GM12872 (cell line): ENCODE measurements around the gene FAHD1.

Source experiments
- CTCF ChIP-seq: IDR thresholded peaks from 3 replicates; pipeline ENCODE4 v1.5.1; 2011; ENCODE audit warnings: low read depth, mild to moderate bottlenecking, low read length, moderate library complexity; ENCODE audit not compliant: insufficient read depth

FAHD1 gene

DNA sequence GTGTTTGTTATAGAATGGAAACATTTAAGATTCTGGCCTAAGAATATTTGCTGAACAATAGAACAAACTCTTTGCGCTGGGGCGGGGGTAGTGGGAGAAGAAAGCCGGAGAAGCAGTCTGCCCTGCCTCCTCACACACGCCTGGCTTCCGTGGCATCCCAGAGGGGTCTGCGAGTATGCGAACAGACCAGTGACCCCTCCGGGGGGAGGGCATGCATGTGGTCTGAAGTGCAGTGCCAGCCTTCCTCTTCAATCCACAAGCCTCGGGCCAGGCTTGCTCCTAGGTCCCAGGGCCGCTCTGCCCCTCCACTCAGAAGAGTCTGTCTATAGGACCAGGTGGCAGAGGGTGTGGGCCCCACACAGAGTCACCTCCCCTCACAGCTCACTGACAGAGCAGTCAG, 19.4 kb upstream of the FAHD1 start:
- TF ChIP-seq CTCF = no peak

DNA sequence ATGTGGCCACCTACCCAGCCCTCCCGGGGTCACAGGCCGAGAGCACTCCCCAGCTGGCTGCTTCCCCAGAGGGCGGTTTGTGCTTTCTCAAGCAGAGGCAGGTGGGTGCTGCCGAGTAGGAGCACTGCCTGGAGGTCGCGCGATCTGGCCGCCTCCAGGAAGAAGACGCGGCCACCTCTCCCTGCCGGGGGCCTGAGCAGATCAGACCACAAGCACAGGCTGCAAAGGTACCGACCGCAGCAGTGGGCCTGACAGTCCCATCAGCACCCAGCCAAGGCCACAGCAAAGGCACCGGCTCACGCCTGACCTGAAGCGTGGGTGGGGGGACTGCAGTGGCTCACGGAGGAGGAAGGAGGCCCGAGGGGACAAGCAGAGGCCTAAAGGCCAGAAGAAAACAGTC, 18.3 kb upstream of the FAHD1 start:
- TF ChIP-seq CTCF = no peak

DNA sequence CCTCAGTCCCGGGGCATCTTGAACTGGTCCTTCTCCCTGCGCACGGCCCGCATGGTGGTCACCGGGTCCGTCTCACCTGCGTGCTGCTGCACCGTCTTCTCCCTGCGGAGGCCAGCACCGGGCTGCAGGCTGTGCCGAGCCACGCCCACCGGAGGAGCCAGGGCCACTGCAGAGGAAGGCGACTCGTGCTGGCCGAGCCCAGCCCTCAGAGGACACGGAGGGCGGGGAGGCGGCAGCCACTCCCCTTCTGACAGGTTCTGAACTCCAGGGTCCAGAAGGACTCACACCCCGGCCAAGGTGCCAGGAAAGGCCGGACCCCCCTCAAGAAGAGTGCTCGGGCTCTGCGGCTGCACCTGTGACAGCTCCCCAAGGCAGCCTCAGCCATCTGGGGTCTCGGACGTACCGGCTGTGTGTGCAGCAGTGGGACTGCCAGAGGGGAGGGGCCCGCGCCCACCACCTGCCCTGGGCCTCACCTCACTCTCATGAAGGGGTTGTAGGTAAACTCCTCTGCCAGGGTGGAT, 17.7 kb upstream of the FAHD1 start:
- no peak for TF ChIP-seq CTCF

DNA sequence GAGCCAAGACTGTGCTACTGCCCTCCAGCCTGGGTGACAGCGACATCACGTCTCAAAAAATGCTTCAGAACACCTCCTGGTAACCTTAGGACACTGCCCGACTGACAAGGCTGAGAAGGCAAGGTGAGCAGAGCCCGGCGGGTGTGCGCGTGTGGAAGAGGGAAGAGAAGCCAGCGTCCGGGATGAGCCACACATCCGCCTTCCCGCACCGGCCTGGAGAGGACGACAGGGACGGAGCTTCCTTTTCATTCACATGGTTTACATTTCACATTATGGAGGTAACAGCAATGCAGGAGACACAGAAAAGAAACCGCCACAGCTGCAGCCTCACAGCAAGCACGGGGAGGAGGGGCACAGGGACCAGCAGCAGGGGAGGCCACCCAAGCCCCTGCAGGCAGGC, 16.9 kb upstream of the FAHD1 start:
- no peak for TF ChIP-seq CTCF

GRCh38 chr16:1810536-1810935, 16.5 kb upstream of the FAHD1 start:
- no peak for TF ChIP-seq CTCF

DNA sequence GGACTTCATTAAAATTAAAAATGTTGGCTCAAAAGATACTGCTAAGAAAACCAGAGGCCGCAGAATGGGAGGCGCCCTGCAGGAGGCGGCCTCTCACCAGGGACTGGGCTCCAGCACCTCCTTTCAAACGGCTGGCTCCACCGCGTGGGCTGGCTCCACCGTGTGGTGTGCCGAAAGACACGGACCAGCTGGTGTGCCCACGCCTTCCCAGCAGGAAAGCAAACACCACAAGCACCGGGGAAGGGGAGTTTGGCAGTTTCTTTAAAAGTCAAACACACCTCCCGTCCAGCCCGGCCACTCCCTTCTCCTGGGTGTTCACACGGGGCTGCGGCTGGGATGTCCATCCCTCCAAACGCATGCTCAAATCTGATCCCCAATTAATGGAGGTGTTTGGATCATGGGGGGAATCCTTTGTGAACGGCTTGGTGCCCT, 14.3 kb upstream of the FAHD1 start:
- peak; percentile 29; the same call in 1 of the 3 replicates for TF ChIP-seq CTCF

DNA sequence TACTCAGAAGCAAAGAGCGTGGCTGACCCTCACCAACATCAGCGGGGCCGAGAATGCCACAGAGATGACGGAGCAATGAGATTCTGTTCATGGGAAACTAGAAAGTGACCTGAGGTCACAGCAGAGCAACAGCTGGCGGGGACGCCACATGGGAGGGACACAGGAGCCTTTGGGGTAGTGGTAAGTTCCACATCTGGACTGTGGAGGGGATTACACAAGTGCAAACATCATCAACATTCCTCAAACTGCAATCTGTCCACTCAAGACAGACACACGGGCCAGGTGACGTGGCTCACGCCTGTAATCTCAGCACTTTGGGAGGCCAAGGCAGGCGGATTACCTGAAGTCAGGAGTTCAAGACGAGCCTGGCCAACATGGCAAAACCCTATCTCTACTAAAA, 11.5 kb upstream of the FAHD1 start:
- no peak for TF ChIP-seq CTCF
